GM12892 (cell line): ENCODE results near the gene MSMP.

Experiments used
- POLR2A ChIP-seq: IDR thresholded peaks from 2 replicates; pipeline ENCODE4 v1.6.1; 2011; ENCODE audit warnings: low read depth, low read length, control low read depth
- POLR2AphosphoS5 ChIP-seq: IDR thresholded peaks from 2 replicates; pipeline ENCODE4 v1.6.1; 2011; ENCODE audit warnings: low read depth, low read length, control low read depth
- TAF1 ChIP-seq: IDR thresholded peaks from 2 replicates; pipeline ENCODE4 v1.6.1; 2011; ENCODE audit warnings: low read depth, mild to moderate bottlenecking, control low read depth, low read length, borderline replicate concordance

DNA sequence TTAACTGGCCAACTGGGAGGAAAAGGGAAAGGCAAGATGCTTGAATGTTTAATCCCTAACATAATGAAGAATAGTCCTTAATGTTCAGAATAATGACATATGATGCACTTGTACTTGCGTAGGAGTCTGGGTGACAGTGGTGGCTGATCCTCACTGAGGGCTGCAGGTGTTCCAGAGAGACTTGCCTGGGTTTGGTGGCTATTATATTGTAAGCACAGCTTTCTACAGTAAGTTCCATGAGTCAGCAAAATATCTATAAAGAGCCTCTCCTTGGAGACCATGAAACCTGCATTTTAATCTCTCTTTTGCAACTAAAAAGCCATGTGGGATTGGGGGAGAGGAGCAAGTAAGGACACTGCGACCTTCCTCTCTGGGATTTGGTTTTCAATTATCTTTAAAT is 35.5 kb upstream of the MSMP start:
- no peak for TF ChIP-seq POLR2A
- TF ChIP-seq POLR2AphosphoS5, result no peak
- no peak for TF ChIP-seq TAF1
